Retinal pigment epithelial cell (primary cell): Measurements from ENCODE around the gene FOXO1.

Experiments
- DNase-seq: peaks from one replicate; pipeline ENCODE4 v3.0.0-alpha.2; 2010; ENCODE audit warnings: low read depth
- H3K4me3 ChIP-seq: 2 replicates; pipeline ENCODE4 v1.5.1; 2011; ENCODE audit warnings: mild to moderate bottlenecking, low read length, control low read depth, moderate library complexity
- TF ChIP-seq, protein P1 (sequence below): conservative IDR thresholded peaks from 2 replicates; pipeline ENCODE4 v1.5.1; 2011; ENCODE audit warnings: low read depth, low read length, control low read depth, inconsistent platforms

The FOXO1 gene

DNA sequence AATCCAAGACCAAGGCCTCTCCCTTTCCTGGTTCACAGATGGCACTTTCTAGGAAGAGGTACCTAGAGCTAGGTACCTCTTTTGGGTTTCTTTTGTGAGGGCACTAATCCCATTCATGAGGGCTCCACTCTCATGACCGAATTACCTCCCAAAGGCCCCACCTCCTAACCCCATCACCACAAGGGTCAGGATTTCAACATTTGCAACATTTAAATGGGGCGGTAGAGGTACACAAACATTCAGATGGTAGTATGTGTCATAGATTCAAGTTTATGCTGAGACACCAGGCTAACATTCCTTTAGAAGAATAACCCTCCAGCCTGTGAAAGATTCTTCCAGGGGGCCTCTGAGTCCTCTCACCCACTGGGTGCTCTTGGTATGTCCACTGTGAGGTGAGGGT, 116.3 kb downstream of the FOXO1 start:
- no peak for DNase-seq
- H3K4me3 ChIP-seq: no peak overlapping the region
- TF ChIP-seq, protein P1, sequence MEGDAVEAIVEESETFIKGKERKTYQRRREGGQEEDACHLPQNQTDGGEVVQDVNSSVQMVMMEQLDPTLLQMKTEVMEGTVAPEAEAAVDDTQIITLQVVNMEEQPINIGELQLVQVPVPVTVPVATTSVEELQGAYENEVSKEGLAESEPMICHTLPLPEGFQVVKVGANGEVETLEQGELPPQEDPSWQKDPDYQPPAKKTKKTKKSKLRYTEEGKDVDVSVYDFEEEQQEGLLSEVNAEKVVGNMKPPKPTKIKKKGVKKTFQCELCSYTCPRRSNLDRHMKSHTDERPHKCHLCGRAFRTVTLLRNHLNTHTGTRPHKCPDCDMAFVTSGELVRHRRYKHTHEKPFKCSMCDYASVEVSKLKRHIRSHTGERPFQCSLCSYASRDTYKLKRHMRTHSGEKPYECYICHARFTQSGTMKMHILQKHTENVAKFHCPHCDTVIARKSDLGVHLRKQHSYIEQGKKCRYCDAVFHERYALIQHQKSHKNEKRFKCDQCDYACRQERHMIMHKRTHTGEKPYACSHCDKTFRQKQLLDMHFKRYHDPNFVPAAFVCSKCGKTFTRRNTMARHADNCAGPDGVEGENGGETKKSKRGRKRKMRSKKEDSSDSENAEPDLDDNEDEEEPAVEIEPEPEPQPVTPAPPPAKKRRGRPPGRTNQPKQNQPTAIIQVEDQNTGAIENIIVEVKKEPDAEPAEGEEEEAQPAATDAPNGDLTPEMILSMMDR: no peak

DNA sequence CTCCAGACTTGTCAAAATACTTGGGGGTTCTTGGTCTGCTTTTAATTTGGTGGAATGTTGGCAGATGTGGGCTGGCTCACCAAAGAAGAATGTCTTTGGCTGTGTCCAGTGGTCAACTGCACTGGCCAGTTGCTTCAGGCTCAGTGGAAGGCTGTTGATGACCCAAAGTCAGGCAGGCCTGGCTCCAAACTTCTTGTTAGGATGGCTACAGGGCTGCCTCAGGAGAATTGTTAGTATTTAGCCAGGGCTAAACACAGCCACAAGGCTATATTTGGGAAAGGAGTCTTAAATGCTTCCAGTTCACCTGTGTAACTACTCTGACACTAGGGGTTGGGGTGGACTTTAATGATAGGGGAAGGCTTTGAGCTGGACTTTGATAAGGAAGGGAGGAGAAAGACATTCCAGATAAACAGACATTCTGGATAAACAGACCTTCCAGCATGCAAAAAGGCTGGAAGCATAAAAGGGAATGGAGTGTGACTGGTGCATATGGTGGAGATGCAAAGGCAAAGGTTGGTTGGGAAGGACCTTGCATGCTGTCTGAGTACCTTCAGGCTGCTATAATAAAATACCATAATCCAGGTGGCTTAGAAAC, 116.8 kb downstream of the FOXO1 start:
- DNase-seq: no peak
- TF ChIP-seq, protein P1: no peak
- H3K4me3 ChIP-seq: no peak overlapping the region

DNA sequence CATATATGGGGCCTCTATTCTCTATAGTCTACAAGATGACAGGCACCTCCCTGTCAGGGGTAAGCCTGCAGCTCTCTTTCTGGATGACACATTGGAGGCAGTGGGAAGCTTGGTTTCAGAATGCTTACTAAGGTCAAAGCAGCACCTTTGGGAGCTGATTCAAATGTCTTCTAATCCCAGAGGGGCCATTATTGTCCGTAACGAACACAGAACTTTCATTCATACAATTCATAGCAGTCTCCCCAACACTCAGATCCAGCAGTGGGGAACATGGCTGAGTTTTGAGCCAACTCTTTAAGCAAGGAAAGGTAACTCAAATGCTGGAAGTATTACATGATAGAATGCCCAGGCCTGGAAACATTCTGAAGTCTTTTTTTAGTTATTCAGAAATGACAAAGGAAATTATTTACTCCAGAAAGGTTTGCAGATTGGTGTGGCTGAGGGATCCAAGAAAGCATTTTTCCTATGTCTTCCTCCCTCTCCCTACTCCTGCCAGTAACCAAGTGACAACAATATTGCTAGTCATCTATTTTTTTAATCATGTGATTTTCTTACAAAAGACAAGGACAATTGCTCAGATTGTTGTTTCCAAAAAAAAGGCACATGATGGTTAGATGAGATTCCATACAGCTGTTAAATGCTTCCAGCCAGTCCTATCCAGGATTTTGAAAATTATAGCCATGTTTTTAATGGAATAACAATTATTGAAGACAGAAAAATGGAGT, 118.7 kb downstream of the FOXO1 start:
- TF ChIP-seq, protein P1: no peak
- H3K4me3 ChIP-seq: no peak overlapping the region
- no peak for DNase-seq

DNA sequence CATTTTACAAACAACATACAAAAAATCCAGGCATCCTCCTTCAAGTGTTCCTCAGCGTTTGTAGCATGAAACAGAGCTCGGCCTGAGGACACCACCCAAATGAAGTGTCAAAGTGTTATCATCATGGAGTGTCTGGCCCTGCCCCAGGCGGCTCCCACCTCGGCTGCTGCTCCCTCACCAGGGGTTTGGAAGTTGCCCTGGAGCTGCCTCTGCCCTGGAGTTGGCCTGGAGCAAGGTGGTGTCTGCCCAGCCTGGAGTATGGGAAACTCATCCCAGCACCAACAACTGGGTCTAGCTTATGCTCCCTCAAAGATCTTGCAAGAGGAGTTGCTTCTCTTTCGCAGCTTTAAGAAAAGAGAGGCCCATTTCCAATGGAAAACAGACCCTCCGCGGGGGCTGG, 120.4 kb downstream of the FOXO1 start:
- no peak for DNase-seq
- TF ChIP-seq, protein P1: no peak
- H3K4me3 ChIP-seq: no peak overlapping the region

DNA sequence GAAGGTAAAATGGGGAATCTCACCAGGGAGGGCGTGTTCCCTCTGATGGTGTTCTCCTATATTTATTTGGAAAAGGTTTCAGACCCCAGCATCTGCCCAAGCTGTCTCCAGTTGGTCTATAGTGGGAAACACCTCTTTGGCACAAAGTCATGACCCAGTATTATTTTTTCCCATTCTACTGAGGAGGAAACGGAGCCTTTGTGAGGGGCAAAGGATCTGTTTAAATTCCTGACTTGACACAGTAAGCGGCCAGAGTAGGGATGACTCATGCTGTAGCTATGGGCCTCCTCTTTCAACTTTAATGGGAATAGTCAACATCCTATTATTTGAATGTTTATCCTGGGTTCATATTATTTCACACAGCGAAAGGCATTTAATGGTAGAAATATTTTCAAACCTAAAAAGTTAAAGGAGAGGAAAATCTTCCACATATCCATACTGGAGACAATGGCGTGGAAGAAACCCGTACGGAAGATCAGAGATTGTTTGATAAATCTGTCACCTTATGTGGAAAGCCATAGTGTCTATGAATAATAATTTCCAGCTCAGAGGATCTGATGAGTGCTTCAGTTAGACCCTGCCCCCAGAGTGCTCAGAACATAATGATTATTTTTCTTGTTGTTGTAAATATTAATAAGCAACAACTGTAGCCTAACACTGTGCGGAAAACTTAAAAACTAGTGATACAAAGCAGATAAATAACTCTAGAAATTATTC, 126.0 kb downstream of the FOXO1 start:
- peak; percentile 60 for DNase-seq
- no peak overlapping the region for H3K4me3 ChIP-seq
- TF ChIP-seq, protein P1: no peak

DNA sequence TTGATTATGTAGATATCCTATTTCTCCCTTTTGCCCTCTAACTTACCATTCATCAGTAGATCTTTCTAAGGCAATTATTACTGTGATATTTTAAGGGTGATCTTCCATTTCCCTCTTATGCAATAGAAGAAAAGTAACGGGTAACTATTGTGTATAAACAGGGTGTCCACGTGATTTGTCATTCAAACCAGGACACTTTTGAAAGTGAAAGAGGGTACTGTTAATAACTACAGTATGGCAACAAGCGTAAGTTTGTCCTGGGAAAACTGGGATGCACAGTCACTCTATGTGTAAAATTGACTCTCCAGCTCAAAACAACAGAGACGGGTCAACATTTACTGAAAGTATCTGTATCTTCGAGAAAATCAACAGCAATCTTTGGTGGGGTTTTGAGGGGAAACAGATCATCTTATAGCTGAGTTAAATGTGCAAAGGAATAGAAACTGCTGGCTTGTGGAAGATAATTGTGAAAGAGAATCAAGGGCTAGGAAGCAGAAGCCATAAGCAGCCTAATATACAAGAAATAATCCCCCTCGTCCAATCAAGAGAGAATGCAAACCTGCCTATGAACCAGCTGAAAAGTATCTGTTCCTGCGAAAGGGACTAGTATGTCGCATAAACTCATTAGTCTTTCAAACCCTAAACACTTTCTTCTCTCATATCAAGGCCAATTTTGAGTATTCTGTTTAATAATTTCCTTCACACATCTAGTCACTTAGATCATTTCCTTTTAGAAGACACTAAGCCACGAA, 126.7 kb downstream of the FOXO1 start:
- no peak for DNase-seq
- H3K4me3 ChIP-seq: no peak overlapping the region
- TF ChIP-seq, protein P1: no peak
